GM12865 (cell line): ENCODE measurements around the gene PPIP5K2.
A peak's percentile ranks its signal among the peaks of the same experiment; 100 is the strongest.

Source experiments
- DNase-seq: peaks from one replicate; pipeline ENCODE4 v3.0.0; 2010; ENCODE audit warnings: low read depth
- H3K4me3 ChIP-seq: 2 replicates; pipeline ENCODE4 v1.5.1; 2011; ENCODE audit warnings: mild to moderate bottlenecking, low read depth, low read length, control low read depth
- TF ChIP-seq, protein P1 (sequence below): IDR thresholded peaks from 2 replicates; pipeline ENCODE4 v1.5.1; 2011; ENCODE audit warnings: low read length, control low read depth, low read depth, inconsistent platforms; ENCODE audit not compliant: insufficient read depth; ENCODE audit errors: missing control alignments

The PPIP5K2 gene

DNA sequence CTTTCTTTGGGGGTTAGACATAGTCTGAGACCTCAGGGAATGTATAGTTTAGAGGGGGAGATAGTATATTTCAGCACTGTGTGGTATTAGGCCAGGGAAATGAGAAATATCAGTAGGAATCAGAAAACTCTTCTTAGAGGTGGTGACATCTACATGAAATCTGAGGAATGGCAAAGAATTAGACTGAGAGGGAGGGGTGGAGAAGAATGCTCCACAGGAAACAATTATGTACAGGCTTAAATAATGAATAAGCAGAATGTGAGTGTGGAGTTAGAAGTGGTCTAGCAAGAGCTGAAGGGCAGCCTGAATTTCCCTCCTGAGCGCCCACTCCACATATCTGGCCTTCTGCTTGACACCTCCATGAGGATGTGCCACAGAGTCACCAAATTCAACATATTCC lies 134.8 kb downstream of the PPIP5K2 start:
- TF ChIP-seq, protein P1, sequence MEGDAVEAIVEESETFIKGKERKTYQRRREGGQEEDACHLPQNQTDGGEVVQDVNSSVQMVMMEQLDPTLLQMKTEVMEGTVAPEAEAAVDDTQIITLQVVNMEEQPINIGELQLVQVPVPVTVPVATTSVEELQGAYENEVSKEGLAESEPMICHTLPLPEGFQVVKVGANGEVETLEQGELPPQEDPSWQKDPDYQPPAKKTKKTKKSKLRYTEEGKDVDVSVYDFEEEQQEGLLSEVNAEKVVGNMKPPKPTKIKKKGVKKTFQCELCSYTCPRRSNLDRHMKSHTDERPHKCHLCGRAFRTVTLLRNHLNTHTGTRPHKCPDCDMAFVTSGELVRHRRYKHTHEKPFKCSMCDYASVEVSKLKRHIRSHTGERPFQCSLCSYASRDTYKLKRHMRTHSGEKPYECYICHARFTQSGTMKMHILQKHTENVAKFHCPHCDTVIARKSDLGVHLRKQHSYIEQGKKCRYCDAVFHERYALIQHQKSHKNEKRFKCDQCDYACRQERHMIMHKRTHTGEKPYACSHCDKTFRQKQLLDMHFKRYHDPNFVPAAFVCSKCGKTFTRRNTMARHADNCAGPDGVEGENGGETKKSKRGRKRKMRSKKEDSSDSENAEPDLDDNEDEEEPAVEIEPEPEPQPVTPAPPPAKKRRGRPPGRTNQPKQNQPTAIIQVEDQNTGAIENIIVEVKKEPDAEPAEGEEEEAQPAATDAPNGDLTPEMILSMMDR = no peak
- DNase-seq = no peak
- no peak overlapping the region for H3K4me3 ChIP-seq

DNA sequence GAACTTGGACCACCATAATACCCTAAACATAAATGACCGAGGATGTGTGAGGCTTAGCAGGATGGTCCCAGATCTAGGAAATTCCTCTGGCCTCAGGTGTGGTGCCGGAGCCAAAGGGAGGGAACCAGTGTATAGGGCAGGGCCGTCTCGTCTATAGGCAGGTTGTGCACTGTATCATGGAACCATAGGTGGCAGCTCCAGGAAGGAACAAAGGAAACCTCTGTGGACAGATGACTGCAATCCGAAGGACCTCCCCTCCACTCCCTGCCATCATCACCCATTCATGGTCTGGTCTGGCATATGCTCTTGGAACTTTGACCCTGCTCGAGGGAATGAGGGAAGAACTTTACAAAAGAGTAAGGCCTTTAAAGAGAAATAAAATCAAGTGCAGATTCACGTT lies 135.6 kb downstream of the PPIP5K2 start:
- DNase-seq = no peak
- H3K4me3 ChIP-seq = no peak overlapping the region
- TF ChIP-seq, protein P1 = no peak

DNA sequence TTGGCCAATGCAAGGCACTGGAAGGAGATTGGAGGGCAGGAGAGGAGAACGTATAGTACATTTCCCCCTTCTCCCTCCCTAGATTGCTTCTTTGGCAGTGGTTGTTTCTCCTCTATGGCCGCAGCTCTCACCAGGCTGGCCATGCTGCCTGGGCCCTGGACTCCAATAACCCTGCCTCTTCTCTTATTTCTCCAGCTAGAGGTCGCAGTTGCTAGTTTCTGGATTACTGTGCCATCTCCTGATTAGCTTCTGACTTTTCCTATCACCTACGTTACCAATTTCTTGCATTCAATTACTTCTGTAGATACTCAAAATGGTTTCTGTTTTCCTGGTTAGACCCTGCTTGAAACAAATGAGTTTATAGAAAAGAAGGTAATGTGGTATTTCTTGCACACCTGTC lies 136.1 kb downstream of the PPIP5K2 start:
- TF ChIP-seq, protein P1 = peak; percentile 26
- DNase-seq = peak; percentile 33
- H3K4me3 ChIP-seq = no peak overlapping the region

DNA sequence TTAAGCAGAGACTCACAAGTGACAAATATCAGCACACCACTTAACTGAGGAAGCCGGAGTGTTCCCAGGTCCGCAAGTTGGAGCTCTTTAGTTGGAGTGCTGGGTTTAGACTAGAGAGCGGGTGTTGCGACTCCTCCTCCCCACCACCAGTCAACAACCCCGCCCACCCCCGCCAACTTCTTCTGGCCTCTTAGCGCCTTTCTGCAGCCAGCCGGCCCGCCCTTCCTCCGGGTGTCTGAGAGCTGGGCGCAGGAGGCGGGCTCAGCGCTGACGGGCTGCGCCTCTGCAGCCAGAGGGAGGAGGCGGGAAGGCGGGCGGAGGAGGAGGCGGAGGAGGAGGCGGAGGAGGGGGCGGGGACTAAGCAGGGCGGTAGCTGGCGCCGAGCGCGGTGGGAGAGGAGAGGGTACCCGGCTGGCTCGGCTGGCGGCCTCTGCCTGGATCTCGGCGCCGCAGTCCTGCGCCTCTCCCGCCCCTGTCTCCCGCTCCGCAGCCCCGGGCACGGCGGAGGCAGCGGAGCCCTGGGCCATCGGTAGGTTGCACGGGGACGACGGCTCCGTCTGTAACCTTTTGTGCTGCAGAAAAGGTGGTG lies 138.4 kb downstream of the PPIP5K2 start, which contains the start of gene MACIR:
Gene MACIR (plus strand): TSS at position 396 of the 589 bp plus-strand sequence. CDS start 17,157 bp downstream, outside the sequence.
- TF ChIP-seq, protein P1 = no peak
- H3K4me3 ChIP-seq = peak within 1 kb of the TSS; percentile 99
- peak; percentile 99 for DNase-seq

DNA sequence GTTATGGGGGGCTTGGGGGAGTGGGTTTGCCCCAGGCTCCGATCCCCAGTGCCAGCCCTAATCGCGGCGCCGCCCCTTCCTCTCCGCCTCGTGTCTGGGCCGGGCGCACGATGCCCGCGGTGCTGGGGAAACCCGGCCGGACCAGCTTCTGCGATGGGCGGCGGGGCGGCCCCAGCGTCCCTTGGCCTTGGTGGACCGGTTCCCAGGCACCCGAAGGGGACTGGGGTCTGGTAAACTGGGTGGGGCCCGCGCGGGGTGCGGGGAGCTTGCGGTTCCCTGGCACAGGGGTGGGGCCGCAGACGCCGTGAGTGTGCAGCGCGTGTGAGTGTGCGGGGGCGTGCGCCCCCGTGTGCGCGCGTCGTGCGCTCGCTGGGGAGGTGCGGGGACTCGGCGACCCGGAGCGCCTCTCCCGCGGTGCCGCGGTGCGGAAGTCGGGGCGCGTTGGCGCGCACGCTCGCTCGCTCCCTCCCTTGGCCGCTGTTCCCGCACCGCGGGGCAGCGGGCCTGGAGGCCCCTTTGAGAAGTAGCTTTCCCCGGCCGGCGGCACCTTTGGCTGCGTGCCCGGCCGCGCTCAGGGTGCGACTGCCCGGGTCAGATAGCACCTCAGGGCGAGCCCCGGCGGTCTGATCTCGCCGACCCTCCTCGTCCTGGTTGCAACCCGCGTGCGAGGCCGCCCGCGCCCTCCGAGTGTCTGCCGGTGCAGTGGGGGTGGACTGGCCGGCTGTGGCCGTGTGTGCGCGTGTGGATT lies 139.0 kb downstream of the PPIP5K2 start:
- peak overlapping the region; percentile 99 for H3K4me3 ChIP-seq
- TF ChIP-seq, protein P1 = no peak
- DNase-seq = peak; percentile 83

DNA sequence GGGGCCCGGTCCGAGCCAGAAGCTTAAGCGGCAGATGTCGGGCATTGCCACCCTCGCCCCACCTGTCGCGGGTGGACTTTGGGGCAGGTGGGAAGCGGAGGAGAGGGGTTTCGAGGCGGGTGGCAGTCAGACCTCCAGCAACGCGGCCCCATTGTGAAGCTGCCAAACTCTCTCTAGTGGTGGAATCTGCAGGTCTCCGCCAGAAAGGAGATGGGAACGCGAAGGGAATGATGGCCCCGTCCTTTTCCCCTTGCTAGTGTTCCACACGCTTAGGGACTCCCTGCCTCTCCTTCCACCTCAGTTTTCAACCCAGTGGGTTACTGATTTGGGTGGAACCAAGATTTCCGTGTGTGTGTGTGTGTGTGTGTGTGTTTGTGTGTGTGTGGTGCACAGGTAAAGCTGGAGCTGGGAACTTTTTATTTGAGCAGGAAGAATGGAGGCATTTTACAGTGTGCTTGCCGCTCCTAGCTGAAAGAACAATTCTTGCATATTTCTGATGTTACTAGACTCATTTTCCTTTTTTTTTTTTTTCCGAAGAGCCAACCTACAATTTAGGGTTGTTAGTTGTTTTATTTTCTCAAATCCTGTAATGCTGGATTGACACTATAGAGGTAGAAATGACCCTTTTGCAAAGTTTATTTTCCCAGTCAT lies 139.7 kb downstream of the PPIP5K2 start:
- no peak for DNase-seq
- TF ChIP-seq, protein P1 = no peak
- H3K4me3 ChIP-seq = peak overlapping the region; percentile 99
